Karpas-422 (cell line): ENCODE data around the gene C17orf50. TPM values are rescaled to one million over a fixed set of nuclear protein-coding genes. Genes with fewer than 3 reads are reported as not detected.

Source experiments
- DNase-seq: peaks from one replicate; pipeline ENCODE4 v3.0.0-alpha.2; 2015
- H2AFZ ChIP-seq: fragments of 200-600 bp; sonication (generic); 2 replicates; pipeline ENCODE4 v1.6.1; 2014; ENCODE audit warnings: antibody characterized with exemption, low read length, mixed read lengths
- H3K27ac ChIP-seq: fragments of 200-600 bp; sonication (generic); 2 replicates; pipeline ENCODE4 v1.5.1; 2014; ENCODE audit warnings: mild to moderate bottlenecking, low read length, moderate library complexity
- H3K27me3 ChIP-seq: fragments of 200-600 bp; sonication (generic); 2 replicates; pipeline ENCODE4 v1.6.1; 2014; ENCODE audit warnings: low read length, mixed read lengths
- H3K36me3 ChIP-seq: fragments of 200-600 bp; sonication (generic); 2 replicates; pipeline ENCODE4 v1.6.1; 2014; ENCODE audit warnings: low read length, mixed read lengths; ENCODE audit not compliant: insufficient read depth
- H3K4me1 ChIP-seq: fragments of 200-600 bp; sonication (generic); 2 replicates; pipeline ENCODE4 v1.6.1; 2014; ENCODE audit warnings: mild to moderate bottlenecking, low read length, mixed read lengths
- H3K4me2 ChIP-seq: fragments of 200-600 bp; sonication (generic); 2 replicates; pipeline ENCODE4 v1.6.1; 2014; ENCODE audit warnings: low read length, low read depth, mild to moderate bottlenecking; ENCODE audit not compliant: poor library complexity, severe bottlenecking
- H3K4me3 ChIP-seq: fragments of 200-600 bp; sonication (generic); 2 replicates; pipeline ENCODE4 v1.5.1; 2014; ENCODE audit warnings: mild to moderate bottlenecking, antibody characterized with exemption, low read length, mixed read lengths
- H3K79me2 ChIP-seq: fragments of 200-600 bp; sonication (generic); 2 replicates; pipeline ENCODE4 v1.6.1; 2014; ENCODE audit warnings: mild to moderate bottlenecking, low read length, mixed read lengths
- H3K9ac ChIP-seq: fragments of 200-600 bp; sonication (generic); 2 replicates; pipeline ENCODE4 v1.6.0; 2014; ENCODE audit warnings: low read length
- H3K9me2 ChIP-seq: fragments of 200-600 bp; sonication (generic), shearing (Covaris generic); replicated peaks from 2 replicates; pipeline ENCODE4 v1.6.0; 2014; ENCODE audit warnings: mild to moderate bottlenecking, low read length, moderate library complexity; ENCODE audit not compliant: insufficient read depth
- H3K9me3 ChIP-seq: fragments of 300-700, 200-600 bp; sonication (generic); 2 replicates; pipeline ENCODE4 v1.6.1; 2014; ENCODE audit warnings: low read length, mixed read lengths
- H4K20me1 ChIP-seq: fragments of 200-600 bp; sonication (generic); 2 replicates; pipeline ENCODE4 v1.6.1; 2014; ENCODE audit warnings: mild to moderate bottlenecking, antibody characterized with exemption, low read length, low read depth; ENCODE audit not compliant: insufficient read depth
- total RNA-seq: library from RNA; depleted of rRNA; stranded (reverse); fragments of >200 nt; shearing (Covaris generic); gene quantifications from 2 replicates; pipeline ENCODE4 v1.2.3, GENCODE V29; 2014; ENCODE audit warnings: low replicate concordance

C17orf50 gene
- total RNA-seq, 1 experiment from 2014 or later, result not detected

DNA sequence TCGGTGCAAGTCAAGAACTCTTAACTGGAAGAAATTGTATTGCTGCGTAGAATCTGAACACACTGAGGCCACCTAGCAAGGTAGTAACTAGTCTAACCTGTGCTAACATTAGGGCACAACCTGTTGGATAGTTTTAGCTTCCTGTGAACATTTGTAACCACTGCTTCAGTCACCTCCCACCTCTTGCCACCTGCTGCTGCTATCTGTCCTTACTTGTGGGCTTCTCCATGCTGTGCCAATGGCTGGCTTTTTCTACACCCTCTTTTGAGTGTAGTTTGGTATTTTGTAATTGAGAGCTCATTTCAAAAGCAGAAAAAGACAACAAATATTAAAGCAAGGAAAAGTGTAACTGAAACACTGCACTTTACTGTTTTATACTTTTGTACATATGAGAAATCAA is 37.0 kb upstream of the C17orf50 start:
- no peak for DNase-seq
- Histone ChIP-seq H3K27ac (no peak overlapping the region), H3K9me3 (no peaks in the 10 kb centered on the region), H3K27me3 (no peaks in the 10 kb centered on the region), H2AFZ (no peak overlapping the region), H3K4me3 (no peak overlapping the region), H3K36me3 (peaks cover 11% of the 10 kb centered on the region), H3K4me1 (peaks cover 26% of the 10 kb centered on the region), H3K79me2 (no peaks in the 10 kb centered on the region), H3K4me2 (no peak overlapping the region), H4K20me1 (no peaks in the 10 kb centered on the region), H3K9me2 (no peaks in the 10 kb centered on the region), H3K9ac (no peak overlapping the region)

DNA sequence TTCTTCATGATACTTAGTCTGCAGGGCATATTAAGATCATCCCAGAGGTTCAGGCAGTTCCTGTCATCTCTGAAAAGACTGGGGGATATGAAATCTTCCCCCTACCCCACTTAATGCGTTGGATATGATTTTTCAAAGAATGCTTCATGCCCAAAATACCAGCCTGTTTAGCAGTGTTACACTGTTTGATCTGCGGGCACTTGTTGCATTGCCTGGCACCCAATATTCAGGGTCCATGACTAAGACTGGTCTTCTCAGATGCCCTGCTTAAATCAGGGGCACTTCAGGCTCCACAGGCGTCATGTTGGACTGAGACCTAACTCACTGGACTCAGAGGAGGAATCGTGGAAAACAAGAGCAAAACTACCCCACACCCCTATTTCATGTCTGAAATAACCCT is 35.6 kb upstream of the C17orf50 start:
- no peak overlapping the region for H3K9ac ChIP-seq
- no peaks in the 10 kb centered on the region for H3K79me2 ChIP-seq
- no peak overlapping the region for H2AFZ ChIP-seq
- H3K4me2 ChIP-seq, result no peak overlapping the region
- H3K27me3 ChIP-seq, result no peaks in the 10 kb centered on the region
- H3K4me3 ChIP-seq, result no peak overlapping the region
- no peaks in the 10 kb centered on the region for H3K9me3 ChIP-seq
- no peaks in the 10 kb centered on the region for H3K9me2 ChIP-seq
- no peak for DNase-seq
- no peaks in the 10 kb centered on the region for H4K20me1 ChIP-seq
- H3K27ac ChIP-seq, result no peak overlapping the region
- H3K36me3 ChIP-seq, result peaks cover 11% of the 10 kb centered on the region
- peaks cover 26% of the 10 kb centered on the region for H3K4me1 ChIP-seq

DNA sequence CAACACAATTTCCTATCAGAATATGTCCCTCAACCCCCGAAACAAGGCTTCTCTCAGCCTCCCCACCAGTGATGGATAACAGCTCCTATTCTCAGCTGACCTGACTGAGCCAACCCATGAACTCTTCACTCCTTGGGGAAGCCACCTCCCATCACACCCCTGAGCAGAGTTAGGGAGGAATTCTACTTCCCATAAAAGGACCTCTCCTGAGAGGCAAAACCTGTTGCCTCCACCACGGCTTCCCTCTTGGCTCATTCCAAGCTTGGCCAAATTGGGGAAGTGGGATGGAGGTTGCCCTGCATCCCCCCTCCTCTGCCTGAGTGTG is 34.9 kb upstream of the C17orf50 start:
- peak overlapping the region; percentile 80; the same call in 1 of the 2 replicates for H3K27ac ChIP-seq
- peak overlapping the region; percentile 58 for H3K4me2 ChIP-seq
- H3K4me1 ChIP-seq, result peaks cover 26% of the 10 kb centered on the region
- no peaks in the 10 kb centered on the region for H3K27me3 ChIP-seq
- no peak for DNase-seq
- H3K79me2 ChIP-seq, result no peaks in the 10 kb centered on the region
- no peak overlapping the region for H3K4me3 ChIP-seq
- peak overlapping the region; percentile 53; the same call in 1 of the 2 replicates for H3K9ac ChIP-seq
- H3K9me2 ChIP-seq, result no peaks in the 10 kb centered on the region
- H3K9me3 ChIP-seq, result no peaks in the 10 kb centered on the region
- no peaks in the 10 kb centered on the region for H4K20me1 ChIP-seq
- peaks cover 11% of the 10 kb centered on the region for H3K36me3 ChIP-seq
- no peak overlapping the region for H2AFZ ChIP-seq

DNA sequence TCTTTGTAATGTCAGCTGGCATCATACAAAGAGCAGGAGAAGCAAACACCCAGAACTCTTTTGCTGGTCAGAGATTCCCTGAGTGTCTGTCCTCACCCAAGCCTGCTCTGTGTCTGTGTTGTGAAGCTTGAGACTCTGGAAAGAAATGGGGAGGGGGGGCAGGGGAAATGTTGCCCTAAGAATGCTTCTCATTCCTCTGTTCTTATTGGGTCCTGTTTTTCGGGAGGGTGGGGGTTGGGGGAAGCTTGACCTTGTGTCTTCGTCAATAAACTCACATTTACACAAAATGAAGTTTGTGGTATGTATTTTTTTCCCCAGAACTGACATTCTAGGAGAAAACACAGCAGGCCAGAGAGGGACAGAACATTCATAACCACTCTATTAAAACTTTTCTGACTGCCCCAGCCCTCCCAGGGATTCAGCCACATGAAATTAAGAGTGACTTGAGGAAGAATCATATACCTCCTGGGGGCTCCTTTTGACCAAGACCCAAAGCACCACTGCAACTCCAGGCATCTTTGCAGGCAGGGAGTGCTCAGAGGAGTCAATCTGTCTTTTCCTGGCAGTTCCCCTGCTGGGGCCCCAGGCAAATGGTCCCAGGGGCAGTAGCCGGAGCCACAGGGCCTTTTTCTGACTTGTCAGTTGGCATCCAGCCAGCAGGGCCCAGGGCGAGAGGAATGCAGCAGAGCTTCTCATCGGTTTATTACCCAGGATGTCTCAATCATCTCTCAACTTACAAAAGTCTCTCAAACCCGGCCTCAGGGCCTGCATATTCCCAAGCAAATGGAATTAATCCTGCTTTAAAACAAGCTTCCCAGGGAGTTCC is 34.3 kb upstream of the C17orf50 start:
- Histone ChIP-seq H3K4me2 (peak overlapping the region; percentile 58), H3K9me2 (no peaks in the 10 kb centered on the region), H3K27me3 (no peaks in the 10 kb centered on the region), H3K36me3 (peaks cover 11% of the 10 kb centered on the region), H3K4me1 (peaks cover 26% of the 10 kb centered on the region), H3K9me3 (no peaks in the 10 kb centered on the region), H3K4me3 (peak overlapping the region; percentile 40; the same call in 1 of the 2 replicates), H4K20me1 (no peaks in the 10 kb centered on the region), H3K27ac (peak overlapping the region; percentile 80), H2AFZ (no peak overlapping the region), H3K9ac (peak overlapping the region; percentile 53), H3K79me2 (no peaks in the 10 kb centered on the region)
- peak; percentile 86 for DNase-seq

GRCh38 chr17:35726953-35727460 is 33.7 kb upstream of the C17orf50 start:
- Histone ChIP-seq H3K27me3 (no peaks in the 10 kb centered on the region), H3K36me3 (peaks cover 11% of the 10 kb centered on the region), H4K20me1 (no peaks in the 10 kb centered on the region), H3K79me2 (no peaks in the 10 kb centered on the region), H3K9ac (peak overlapping the region; percentile 53), H3K9me3 (no peaks in the 10 kb centered on the region), H3K27ac (peak overlapping the region; percentile 80), H2AFZ (no peak overlapping the region), H3K9me2 (no peaks in the 10 kb centered on the region), H3K4me2 (peak overlapping the region; percentile 58), H3K4me3 (peak overlapping the region; percentile 40; the same call in 1 of the 2 replicates), H3K4me1 (peaks cover 26% of the 10 kb centered on the region)
- no peak for DNase-seq

DNA sequence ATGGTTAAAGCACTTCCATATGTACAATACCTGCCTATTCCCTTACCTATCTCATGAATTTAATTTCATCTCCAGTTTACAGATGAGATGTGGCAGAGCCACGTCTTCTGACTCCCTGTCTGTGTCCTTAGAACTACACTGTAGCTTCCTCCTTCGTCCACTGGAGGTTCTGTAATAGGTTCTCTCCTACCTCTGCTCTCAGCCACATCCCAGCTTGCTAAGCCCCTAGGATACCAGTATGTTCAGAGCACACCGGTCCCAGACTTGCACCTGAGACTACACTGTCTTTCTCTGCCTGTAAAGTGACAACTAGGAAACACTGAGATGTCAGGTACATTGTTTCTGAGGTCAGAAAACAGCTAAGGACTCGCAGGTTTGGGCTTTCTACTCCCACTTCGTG is 33.1 kb upstream of the C17orf50 start:
- H3K36me3 ChIP-seq, result peaks cover 11% of the 10 kb centered on the region
- peaks cover 26% of the 10 kb centered on the region for H3K4me1 ChIP-seq
- DNase-seq, result no peak
- no peak overlapping the region for H2AFZ ChIP-seq
- peak overlapping the region; percentile 58 for H3K4me2 ChIP-seq
- no peaks in the 10 kb centered on the region for H3K9me3 ChIP-seq
- no peak overlapping the region for H3K4me3 ChIP-seq
- H3K79me2 ChIP-seq, result no peaks in the 10 kb centered on the region
- no peaks in the 10 kb centered on the region for H3K27me3 ChIP-seq
- H3K9me2 ChIP-seq, result no peaks in the 10 kb centered on the region
- H3K27ac ChIP-seq, result peak overlapping the region; percentile 80
- H4K20me1 ChIP-seq, result no peaks in the 10 kb centered on the region
- no peak overlapping the region for H3K9ac ChIP-seq

DNA sequence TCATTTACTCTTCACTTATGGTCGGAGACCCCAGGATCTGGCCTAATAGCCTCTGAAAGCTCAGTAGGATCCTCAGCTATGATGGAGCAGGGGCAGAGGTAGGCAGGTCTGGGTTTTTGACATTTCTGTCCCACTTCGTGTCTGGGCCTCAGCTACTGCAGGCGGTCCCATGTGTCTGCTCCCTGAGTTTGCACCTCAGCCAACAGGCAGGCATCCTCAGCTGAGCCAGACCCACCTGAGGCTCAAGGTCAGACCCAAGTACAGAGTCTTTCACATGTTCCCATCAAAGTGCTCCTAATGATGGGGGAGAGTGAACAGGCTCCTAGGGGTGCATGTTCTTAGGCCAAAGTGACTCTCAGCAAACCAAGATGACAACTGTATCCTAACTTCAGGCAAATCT is 32.1 kb upstream of the C17orf50 start:
- Histone ChIP-seq H3K4me1 (peaks cover 26% of the 10 kb centered on the region), H3K4me3 (no peak overlapping the region), H4K20me1 (no peaks in the 10 kb centered on the region), H3K9ac (no peak overlapping the region), H3K9me2 (no peaks in the 10 kb centered on the region), H3K36me3 (peaks cover 10% of the 10 kb centered on the region), H3K4me2 (no peak overlapping the region), H3K79me2 (no peaks in the 10 kb centered on the region), H3K9me3 (no peaks in the 10 kb centered on the region), H2AFZ (no peak overlapping the region), H3K27ac (no peak overlapping the region), H3K27me3 (no peaks in the 10 kb centered on the region)
- no peak for DNase-seq

GRCh38 chr17:35729405-35729833 is 31.3 kb upstream of the C17orf50 start:
- peaks cover 1% of the 10 kb centered on the region; the same call in 1 of the 2 replicates for H3K36me3 ChIP-seq
- H3K27ac ChIP-seq, result no peak overlapping the region
- H3K4me2 ChIP-seq, result no peak overlapping the region
- H3K4me1 ChIP-seq, result peaks cover 26% of the 10 kb centered on the region
- H3K9me2 ChIP-seq, result no peaks in the 10 kb centered on the region
- H3K9ac ChIP-seq, result no peak overlapping the region
- H2AFZ ChIP-seq, result no peak overlapping the region
- no peak for DNase-seq
- no peaks in the 10 kb centered on the region for H3K9me3 ChIP-seq
- no peaks in the 10 kb centered on the region for H4K20me1 ChIP-seq
- H3K27me3 ChIP-seq, result no peaks in the 10 kb centered on the region
- H3K4me3 ChIP-seq, result no peak overlapping the region
- no peaks in the 10 kb centered on the region for H3K79me2 ChIP-seq
